Measurements from ENCODE around the gene TSHZ2.
"Not testable (repeated sequence)": the region's sequence is repeated elsewhere in the genome, so short reads cannot be mapped to it uniquely, and the experiment has no call there.

Gene TSHZ2

DNA sequence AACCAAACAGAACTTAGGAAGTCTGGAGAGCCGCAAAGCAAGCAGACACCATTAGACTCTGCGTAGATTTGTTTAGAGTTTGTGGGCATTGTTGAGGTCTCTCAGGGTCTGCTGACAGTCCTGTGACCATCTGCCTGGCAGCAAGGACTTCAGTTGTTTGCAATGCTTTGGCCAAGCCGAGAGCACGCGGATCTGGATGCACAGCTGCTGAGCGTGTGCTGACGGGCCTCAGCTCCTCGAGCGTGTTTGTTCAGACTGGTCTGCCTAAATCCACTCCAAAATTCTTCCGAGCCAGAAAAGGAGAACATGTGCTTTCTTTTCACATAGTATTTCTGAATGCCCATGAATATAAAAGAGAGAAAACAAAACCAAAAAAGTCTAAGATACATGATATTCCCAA, 462.5 kb downstream of the TSHZ2 start:
- no peak for DNase-seq (ENCODE audit: low spot score)
- FAIRE-seq, result no peak

DNA sequence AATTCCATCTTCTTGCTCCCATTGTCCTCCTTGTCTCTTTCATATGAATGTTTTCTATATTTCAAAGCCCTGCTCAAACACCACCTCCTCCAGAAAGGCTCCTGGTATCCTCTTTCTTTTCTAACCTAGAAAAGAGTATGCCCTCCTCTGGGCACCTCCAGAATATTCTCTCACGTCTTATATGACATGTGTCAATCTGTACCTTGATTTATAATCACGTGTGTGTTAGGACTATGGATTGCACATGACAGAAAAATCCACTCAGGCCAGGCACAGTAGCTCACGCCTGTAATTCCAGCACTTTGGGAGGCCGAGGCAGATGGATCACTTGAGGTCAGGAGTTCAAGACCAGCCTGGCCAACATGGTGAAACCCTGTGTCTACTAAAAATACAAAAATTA, 464.8 kb downstream of the TSHZ2 start:
- FAIRE-seq; DNase-seq (ENCODE audit: low spot score): not testable (repeated sequence)

DNA sequence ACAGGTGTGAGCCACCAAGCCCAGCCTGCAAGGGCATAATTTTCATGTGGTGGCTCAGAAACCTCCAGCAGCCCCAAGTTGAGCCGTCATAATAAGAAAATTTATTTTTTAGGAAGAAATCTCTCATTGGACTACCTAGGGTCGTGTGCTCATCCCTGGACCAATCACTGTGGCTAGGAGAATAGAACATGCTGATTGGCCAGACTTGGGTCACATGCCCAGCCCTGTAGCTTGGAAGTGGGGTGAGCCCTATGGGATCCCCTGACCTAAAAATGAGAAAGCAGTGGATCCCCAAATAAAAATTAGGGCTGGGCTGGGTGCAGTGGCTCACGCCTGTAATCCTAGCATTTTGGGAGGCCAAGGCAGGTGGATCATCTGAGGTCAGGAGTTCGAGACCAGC, 466.2 kb downstream of the TSHZ2 start:
- DNase-seq (ENCODE audit: low spot score) (no peak), FAIRE-seq (no peak)

DNA sequence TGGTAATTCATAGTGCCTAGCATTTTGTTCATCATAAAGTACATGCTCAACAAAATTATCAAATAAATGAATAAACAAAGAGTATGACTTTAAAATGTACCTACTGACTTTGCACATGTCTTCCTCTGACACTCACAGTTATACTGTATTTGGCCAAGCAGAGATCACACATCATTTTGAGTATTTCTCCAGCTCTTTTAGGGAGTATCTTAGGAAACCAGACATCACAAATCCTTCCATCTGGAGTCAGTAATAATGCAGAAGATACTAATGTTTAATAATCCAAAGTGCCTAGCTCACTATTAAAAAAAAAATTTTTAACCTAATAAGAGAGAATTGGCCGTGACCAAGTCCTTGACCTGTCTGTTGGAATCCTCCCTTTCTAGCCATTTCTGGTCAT, 466.9 kb downstream of the TSHZ2 start:
- FAIRE-seq, result no peak
- DNase-seq (ENCODE audit: low spot score), result no peak

DNA sequence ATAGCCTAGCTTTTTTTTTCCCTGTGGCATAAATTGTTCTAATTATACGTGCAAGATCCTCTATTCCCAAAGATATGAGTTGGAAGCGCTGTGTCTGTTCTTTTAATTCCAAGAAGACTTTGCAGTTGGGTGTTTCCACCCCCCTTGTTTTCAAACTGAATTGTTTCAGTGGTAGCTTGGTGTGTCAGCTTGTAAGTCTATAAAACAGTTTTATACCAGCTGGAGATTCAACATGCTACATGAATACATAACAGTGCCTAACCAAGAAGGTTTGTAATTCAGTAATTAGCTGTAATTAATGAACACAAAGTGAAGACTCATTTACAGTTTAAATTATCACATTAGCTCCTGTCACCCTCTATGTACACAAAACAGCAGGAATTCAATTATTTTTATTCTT, 467.5 kb downstream of the TSHZ2 start:
- DNase-seq (ENCODE audit: low spot score) (no peak), FAIRE-seq (no peak)

DNA sequence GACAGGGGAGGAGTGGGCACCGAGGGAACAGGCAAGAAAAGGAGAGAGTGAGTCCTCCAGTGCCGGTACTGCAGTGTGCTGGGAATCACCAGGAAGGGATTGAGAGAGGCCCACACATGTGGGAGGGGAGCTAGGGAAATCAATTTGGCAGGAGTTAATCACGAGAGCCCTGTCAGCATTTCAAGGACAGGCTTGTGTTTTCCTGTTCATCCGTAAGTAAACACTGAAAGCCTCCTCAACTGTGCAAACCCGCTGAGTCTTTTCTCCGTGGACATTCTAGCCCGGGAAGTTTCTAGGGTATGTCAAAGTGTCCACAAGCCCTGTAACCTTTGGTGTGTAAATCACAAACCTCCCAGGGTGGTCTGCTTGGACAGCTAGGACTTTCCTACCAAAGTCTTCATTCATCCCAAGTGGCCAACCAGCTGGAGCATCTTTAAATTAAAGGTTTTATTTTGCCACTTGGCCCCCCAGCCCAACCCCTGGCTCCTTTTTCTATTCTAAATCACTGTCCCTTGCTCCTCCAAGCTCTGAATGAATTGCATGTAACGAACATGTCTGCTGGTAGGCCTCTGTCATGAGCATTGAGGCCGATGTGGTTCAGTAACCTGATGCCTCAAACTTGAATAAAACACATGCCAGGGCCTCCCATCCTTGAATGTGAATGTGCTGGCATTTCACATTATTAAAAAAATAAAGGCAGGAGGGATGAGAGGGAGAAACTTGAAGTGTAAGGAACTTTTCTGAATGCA, 472.4 kb downstream of the TSHZ2 start:
- FAIRE-seq (no peak), DNase-seq (ENCODE audit: low spot score) (no peak)

DNA sequence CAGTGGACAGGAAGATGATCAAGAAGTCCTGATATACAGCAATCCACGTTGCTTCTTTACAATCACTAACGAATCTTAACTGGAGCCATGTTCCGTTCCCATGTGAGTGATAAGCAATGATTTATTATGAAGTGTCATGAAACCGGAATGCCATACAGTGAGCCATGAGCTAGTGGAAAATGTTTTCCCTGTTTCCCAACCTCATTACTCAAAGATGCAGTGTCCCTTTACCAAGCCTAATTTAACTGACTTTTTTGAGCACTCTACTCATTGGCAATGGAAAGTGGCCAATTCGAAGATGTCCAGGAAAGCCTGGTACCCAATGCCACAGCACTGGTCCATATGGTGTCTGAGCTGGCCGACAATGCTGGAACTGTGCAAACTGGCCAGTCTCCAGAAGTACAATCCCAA, 473.2 kb downstream of the TSHZ2 start:
- FAIRE-seq (no peak), DNase-seq (ENCODE audit: low spot score) (no peak)

DNA sequence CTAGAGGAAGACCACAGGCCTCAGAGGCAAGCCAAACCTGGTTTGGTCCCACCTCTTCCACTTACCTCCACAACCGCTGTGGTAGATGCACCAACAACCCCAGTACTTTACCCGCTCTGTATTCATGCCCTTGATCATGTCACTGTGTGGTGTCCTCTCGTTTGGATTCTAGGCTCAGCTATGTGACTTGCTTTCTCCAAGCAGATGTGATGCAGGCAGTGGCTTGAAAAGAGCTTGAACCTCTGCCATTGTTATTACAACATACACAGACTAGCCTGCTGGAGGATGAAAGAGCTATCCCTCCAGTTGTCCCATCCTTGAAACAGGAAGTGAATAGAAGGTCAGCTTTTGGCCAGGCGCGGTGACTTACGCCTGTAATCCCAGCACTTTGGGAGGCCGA, 473.8 kb downstream of the TSHZ2 start:
- FAIRE-seq (no peak), DNase-seq (ENCODE audit: low spot score) (no peak)

DNA sequence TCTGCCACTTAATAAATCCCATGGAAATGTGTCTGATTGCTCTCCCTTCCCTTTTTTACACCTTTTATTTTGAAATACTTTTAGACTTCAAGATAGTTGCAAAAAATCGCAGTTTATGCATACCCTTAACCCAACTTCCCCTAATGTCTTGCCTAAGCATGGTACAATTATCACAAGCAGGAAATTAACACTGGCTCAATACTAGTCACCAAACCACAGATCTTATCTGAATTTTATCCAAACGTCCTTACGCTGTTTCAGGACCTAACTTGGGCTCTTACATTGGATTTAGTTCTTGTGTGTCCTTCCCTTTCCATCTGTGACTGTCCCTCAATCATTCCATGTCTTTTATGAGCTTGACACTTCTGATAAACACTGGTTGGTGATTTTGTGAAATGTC, 475.2 kb downstream of the TSHZ2 start:
- DNase-seq (ENCODE audit: low spot score), result no peak
- peak; percentile 55 for FAIRE-seq

DNA sequence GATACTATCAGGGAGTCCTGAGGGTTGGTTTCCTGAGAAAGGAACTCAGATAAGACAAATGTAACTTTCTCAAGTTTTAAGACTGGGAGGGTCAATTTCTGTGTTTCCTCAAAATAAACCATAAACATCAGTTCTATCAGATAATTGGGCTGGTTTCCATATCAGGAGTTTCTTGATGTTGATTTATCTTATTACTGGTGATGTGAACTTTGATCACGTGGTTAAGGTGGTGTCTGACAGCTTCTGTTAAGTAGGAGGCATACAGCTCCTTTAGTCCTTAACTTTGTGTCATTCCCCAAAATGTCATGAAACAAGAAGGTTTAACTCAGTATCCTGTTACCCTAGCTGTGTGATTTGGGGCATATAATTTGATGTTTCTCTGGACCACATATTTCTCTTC, 476.3 kb downstream of the TSHZ2 start:
- DNase-seq (ENCODE audit: low spot score) (no peak), FAIRE-seq (no peak)

DNA sequence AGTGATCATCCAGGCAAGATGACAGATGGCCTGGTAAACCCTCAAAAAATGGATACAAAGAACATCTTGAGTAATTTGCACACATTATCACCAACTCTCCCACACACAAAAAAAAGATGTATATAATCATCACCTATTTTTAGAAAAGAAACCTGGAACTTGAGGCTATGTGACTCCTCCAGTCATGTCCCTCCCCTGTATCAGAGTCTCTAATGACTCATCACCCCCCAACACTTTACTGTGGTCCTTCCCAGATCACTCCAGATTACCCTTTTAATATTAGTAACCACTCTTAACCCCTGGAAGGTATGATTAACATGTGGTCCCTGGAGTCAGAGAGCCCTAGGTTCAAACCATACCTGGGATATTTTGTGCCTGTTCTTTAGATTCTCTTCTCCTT, 476.7 kb downstream of the TSHZ2 start:
- FAIRE-seq (no peak), DNase-seq (ENCODE audit: low spot score) (no peak)

DNA sequence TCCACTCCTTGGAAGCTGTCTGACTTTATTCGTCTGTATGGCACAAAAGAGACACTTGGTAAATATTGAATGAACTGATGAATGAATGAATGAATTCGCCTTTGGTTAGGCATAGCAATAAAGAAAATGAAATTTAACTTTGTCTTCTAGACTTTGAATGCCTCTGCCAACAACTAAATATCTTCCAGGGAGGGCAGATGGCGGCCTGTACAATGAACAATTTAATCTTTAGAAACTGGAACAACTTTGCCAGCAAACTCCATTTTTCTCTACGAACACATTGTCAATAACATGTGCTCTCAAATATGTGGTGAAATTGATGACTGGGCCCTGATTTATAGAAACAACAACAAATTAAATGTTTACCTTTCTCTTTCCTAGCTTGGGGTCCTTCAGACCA, 480.9 kb downstream of the TSHZ2 start:
- no peak for DNase-seq (ENCODE audit: low spot score)
- FAIRE-seq, result no peak

DNA sequence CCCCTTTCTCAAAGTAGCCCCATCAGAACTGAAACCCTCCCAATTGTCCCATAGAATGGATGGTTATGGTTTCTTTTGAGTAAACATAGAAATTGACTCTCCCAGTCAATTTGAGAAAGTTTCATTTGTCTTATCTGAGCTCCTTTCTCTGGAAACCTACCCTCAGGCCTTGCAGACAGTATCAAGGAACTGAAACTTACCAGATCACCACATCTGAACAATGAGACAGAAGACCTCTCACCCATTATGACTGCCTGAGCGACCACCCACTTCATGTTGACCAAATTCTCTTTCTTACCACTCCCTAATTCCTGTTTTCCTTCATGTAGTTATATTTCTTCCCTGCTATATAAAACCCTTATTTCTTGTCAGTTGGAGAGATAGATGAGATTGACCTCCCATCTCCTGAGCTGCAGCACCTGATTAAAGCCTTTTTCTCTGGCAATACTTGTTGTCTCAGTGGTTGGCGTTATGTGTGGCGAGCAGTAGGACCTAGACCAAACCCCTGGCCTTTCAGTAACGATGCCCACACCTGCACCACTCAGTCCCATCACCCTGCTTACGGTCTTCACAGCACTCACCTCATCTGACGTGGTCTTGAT, 482.6 kb downstream of the TSHZ2 start:
- DNase-seq (ENCODE audit: low spot score), result no peak
- FAIRE-seq, result no peak

DNA sequence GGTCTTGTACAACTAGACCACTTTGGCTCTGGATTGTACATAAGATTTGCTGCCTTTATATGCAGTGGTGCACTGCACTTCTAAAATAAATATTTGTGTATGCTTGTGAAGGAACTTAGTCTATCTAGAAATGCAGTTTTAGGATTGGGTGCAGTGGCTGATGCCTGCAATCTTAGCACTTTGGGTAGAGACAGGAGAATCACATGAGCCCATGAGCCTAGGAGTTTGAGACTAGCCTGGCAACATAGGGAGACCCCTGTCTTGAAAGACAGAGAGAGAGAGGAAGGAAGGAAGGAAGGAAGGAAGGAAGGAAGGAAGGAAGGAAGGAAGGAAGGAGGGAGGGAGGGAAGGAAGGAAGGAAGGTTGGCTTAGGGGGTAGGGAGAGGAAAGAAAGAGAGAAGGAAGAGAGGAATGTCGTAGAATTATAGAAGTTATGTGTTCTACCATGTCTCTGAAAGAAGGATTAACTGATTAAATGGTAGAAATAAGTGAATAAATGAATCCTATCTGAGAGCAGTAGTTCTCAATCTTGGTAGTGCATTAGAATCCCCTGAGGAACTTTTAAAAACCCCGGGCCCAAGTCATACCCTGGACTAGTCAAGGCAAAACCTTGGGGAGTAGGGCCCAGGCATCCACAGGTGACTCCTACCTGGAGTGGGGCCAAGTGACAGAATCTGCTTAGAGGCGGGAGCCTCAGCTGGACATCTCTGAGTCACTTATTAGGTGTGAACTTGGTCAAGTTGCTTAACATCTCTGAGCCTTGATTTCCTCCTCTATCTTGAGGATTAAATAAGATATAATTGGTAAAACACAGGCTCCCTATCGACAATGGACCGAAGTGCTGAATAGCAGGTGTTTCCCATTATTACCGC, 491.2 kb downstream of the TSHZ2 start:
- DNase-seq (ENCODE audit: low spot score), result no peak
- no peak for FAIRE-seq

DNA sequence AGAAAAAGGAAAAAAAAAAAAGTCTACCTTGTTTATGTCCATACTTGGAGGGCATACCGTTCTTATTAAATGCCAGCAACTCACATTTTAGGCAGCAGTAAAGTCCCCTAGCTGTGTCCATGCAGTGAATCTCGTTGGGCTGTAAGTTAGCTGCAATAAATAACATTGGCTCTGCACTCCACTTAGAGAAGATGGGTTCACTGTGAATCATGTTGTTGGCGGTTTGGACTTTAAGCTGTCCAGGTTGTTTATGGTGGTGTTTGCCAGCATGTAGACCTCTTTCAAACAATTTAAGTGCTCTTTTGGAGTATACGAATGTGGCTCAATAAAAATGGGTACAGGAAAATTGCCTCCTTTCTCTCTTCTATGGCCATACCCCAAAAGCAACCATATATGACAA, 494.1 kb downstream of the TSHZ2 start:
- DNase-seq (ENCODE audit: low spot score) (no peak), FAIRE-seq (no peak)

DNA sequence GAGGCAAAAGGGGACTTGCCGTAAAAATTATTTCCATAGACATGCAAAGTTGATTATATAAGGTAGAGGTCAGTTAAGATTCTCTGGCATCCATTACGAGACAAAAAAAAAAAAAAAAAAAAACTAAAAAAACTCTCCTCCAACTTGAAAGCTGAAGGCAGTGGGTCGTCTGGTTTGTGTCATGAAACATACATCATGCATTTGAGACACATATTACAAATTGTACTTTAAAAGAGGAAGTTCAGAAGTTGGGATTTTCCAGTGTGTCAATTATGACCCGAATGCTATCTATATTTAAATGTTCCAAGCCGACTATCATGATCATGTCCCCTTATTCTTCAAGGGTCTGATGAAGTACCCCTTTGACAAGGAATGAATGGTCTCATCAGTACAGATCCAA, 496.4 kb downstream of the TSHZ2 start:
- DNase-seq (ENCODE audit: low spot score) (no peak), FAIRE-seq (no peak)

DNA sequence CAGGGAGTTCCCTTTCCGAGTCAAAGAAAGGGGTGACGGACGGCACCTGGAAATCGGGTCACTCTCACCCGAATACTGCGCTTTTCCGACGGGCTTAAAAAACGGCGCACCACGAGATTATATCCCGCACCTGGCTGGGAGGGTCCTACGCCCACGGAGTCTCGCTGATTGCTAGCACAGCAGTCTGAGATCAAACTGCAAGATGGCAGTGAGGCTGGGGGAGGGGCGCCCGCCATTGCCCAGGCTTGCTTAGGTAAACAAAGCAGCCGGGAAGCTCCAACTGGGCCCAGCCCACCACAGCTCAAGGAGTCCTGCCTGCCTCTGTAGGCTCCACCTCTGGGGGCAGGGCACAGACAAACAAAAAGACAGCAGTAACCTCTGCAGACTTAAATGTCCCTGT, 500.7 kb downstream of the TSHZ2 start:
- not testable (repeated sequence) for DNase-seq (ENCODE audit: low spot score); FAIRE-seq

DNA sequence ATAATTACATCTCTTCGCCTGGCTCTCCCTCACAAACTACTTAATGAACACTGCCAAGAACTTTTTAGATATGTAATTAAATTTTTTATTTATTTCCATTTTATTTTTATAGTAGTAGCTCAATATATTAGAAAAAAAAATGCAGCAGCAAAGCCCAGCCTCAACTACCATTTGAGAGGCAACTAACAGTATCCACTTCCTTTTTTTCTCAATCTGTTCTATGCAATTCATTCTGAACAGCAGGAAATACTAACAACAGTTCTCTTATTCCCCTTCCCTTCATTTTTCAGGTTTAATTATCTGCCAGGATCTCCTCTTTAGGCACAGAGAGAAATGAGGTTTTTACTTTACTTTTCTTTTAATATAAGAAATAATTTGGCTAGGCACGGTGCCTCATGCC, 508.8 kb downstream of the TSHZ2 start:
- DNase-seq (ENCODE audit: low spot score), result no peak
- FAIRE-seq, result no peak

DNA sequence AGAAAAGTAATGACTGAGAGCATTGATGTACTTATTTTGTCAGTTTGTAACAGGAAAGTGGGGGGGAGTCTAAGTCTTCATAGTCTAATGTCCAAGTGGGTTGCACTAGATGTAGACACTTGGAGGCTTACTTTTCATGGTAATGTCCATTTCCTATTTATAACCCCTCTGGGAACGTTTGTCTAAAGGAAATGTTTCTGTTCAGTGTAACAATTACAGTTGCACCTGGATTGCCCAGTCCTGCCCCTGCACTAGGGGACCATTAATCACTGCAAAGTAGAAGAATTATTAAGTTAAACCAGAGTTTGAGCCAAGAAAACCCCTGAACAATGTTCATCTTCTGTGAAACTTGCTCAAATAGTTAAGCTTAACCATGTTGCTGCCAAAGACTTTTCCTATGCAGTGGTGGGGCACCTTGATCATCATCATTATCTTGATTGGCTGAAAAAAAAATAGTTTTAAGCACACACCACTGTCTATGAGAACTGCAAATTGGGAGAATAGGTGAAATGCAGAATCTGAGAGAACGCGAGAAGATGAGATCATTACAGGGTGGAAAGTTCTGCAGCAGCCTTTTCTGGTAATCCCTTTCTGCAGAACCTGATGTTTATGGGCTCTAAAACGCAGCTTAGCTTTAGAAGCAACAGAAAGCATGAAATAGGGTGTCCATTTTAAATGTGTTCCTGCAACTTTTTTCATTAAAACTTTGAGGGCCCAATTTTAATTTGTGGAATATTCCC, 515.5 kb downstream of the TSHZ2 start:
- no peak for FAIRE-seq
- DNase-seq (ENCODE audit: low spot score), result no peak

DNA sequence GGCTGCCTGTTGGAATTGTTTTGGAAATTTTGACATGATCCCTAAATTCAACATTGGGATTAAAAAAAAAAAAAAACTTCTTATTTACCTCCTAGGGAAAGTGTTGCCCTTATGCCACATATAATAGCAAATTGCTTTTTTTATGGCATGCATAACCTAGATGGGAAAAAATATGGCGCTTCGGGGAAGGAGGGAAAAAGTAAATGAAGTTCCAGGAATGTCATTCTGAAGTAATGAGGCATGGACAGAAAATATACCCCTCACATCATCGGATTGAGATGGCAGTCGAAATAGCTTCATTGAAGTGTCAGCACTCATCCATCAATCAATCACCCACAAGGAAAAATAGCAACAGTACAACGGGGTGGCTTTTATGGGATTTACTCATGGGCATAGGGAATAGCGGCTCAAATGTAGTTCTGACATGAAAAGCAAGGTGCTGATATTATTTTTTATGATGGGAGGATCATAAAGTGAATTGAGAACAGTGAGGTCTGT, 516.7 kb downstream of the TSHZ2 start:
- no peak for DNase-seq (ENCODE audit: low spot score)
- peak; percentile 50 for FAIRE-seq

DNA sequence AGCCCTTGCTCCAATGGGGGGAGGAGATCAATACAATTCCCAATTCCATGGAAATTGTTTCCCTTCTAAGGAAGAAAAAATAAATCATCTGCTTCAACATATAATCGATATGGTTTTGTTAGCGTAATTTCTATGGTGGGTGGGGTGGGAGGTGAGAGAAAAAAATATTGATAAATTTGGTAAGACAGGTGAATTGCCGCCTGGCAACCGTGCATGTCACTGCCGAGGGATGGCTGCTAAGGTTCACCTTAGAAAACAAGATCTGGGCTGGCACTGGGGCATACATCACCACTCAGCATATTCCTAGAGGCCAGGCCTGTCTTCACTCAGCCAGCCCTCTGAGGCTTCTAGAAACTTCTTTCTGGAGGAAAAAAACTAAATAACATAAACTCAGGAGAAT, 517.4 kb downstream of the TSHZ2 start:
- no peak for FAIRE-seq
- no peak for DNase-seq (ENCODE audit: low spot score)

DNA sequence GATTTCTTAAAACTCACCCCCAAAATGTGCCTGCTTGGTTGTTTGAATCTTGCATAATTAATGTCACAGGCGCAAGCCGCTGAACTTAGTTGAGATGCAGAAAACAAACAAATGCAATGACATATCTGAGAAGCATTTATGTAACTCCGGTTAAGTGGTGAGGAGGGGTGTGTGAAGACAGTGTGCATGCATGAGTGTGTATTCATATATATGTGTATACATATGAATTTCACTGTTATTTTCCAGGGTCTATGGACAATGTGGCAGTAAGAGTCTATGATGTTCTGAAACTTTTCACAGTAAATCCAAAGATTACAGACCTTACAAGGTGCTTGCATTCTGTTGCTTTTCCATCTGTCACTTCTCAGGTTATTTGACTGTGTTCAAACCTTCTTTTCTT, 518.5 kb downstream of the TSHZ2 start:
- no peak for DNase-seq (ENCODE audit: low spot score)
- FAIRE-seq, result no peak

Measured in urothelium cell line (cell line).